GM21447 (cell line): ENCODE measurements around the gene CCDC12.
"Not testable (repeated sequence)": the region's sequence is repeated elsewhere in the genome, so short reads cannot be mapped to it uniquely, and the experiment has no call there.

Experiments used
- ATAC-seq: cut with Tn5 transposase; IDR thresholded peaks from one replicate; pipeline ENCODE4 v1.9.1; 2021; ENCODE audit not compliant: unreplicated experiment

Gene CCDC12

DNA sequence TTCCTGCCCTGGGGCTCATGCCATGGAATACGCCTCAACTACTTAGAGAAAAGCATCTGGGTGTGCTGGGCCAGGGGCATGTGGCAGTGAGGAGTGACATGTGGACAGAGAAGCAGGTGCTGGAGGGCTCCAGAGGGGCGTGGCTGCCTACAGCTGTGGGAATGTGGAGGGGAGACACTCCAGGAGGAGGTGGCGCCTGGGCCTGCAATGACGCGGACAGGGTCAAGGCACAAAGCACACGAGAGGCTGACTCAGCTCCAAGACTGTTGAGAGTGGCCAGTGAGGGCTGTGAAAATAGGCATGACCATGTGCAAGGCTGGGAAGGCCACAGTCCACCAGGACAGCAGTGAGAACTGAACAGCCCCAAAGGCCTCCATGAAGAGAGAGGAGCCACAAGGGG, 50.5 kb downstream of the CCDC12 start:
- no peak for ATAC-seq

- no peak for ATAC-seq
Observed at GRCh38 chr3:46925585-46925934, 51.0 kb downstream of the CCDC12 start.

DNA sequence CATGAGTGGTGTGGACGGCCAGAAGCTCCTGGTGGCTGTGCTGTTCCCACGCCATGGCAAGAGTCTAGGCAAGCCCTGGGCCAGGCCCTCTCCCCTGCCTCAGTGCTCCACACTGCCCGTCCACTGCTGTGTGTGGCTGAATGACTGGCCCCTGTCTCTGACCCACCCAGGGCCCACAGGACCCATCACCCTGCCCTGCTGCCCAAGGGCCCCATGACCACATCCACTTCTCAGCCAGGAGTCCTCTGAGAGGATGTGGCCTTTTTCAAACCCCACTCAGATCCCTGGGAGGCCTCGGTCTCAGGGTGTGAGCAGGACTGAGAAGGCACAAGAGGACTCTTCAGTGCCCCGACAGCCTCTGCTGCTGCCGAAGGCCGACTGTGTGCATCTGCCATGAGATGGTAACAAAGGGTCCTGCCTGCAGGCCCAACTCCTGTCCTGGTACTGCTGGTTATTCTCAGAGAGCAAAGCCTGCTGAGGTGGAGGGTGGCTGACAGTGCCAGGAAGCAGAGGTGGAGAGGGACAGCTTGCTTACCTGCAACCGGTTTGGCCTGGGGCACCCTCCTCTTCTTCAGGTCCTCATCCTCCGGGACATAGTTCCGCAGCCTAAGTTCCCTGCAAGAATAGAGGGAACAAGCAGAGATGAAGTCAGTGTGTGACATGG, 51.5 kb downstream of the CCDC12 start:
- ATAC-seq, result no peak

DNA sequence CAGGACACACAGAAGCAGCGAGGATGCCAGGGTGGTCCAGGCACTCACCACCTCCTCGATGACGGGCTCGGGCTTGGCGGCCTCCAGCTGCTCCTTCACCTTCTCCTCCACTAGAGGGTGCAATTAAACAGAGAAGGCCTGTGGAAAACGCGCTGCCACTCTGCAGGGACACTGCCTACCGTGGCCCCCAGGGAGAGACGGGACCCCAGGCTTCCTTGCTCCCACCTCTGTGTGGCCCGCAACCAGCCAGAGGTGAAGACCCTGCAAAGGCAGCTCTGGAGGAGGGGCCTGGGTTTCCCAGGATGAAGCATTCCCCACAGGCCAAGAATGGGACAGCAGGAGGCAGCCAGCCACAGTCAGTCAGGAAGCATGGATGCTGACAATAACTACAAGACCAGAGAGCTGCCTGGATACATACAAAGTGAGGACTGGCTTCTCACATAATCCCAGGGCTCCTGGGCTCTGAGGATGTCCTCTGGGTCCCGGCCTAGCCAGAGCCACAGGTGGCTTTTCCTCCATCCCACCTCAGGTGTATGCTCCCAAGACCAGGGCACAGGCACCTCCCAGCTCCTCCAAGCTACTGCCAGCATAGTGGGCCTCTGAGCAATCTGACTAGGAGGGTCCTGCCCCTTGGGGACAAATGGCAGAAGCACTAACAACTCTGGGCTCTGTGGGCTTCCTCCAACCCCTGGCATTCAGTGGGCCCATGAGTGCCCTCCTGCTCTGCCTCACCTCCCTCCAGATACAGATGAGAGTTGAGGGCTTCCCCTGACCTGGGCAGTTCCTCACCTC, 52.8 kb downstream of the CCDC12 start:
- no peak for ATAC-seq

- ATAC-seq, result no peak
Observed at GRCh38 chr3:46922871-46923558, 53.5 kb downstream of the CCDC12 start.

- ATAC-seq, result no peak
Observed at GRCh38 chr3:46922426-46922825, 54.1 kb downstream of the CCDC12 start.

DNA sequence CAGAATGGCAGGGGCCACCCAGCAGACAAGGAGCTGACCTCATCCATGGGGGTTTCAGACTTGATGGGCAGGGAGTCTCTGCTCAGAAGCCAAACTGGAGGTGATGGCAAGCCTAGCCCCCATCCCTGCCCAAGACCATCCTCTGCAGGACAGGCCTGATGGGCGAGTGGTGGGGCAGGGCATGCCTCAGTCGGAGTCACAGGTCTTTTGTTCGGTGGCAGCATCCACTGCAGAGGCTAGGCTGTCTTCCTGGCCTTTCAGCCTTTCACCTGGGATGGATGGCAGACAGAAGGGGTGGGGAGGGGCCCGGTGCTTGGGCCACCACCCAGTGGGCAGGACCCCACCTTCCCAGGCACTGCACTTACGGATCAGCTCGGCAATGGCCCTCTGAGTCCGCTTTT, 54.7 kb downstream of the CCDC12 start:
- no peak for ATAC-seq

DNA sequence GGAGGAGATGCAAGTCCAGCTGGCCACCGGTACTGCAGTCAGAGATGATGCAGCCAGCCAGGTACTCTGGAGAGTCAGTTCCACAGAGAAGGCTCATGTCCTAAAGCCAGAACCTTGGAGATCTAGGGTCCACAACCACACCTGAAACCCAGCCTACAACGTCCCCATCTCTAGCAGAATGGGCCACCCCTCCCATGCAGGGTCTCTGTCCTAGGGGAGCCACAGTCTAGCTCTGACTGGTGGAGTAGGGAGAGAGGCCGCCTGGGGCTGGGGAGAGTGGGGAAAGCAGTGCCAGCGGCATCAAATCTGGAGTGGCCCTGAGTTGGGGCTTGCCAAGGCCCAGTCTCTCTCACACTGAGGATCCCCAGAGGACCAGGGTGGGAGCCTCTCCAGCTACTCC, 55.5 kb downstream of the CCDC12 start:
- ATAC-seq, result no peak

- no peak for ATAC-seq
Observed at GRCh38 chr3:46918634-46919033, 57.9 kb downstream of the CCDC12 start.

DNA sequence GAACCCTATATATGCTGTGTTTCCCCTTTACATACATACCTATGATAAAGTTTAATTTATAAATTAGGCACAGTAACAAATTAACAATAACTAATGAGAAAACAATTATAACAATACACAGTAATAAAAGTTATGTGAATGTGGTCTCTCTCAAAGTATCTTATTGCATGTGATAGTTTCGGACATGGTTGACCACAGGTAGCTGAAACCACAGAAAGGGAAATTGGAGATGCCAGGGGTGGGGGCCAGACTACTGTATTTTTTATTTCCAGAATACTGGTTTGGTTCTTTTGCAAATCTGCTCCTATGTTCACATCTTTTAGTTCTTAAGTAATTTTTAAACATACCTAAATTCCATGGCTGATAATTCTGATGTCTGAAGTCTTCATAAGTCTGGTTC, 58.3 kb downstream of the CCDC12 start:
- ATAC-seq, result no peak

DNA sequence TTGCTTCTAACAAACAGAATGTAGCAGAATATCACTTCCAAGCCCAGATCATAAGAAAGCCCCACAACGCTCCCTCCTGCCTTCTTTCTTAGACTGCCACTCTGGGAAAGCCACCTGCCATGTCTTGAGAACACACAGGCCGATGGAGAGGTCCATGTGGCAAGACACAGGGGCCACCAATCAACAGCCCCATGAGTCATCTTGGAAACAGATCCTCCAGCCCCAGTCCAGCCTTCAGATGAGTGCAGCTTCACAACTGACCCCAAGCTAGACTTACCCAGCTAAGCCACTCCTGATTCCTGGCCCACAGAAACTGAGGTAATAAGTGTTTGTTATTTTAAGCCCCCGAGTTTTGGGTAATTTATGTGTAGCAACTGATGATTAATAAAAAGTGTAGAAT, 59.3 kb downstream of the CCDC12 start:
- ATAC-seq, result no peak

DNA sequence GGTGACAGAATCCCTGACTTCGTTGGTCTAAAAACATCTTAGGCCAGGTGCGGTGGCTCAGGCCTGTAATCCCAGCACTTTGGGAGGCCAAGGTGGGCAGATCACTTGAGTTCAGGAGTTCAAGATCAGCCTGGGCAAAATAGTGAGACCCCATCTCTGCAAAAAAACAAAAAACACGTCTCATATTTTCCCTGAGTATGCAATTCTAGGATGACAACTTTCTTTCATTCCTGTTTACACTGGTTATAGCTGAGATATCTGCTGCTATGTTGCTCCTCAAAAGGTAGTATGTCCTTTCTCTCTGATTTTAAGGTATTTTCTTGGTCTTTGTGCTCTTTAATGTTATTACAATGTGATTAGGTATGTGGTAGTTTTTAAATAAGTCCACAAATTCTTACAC, 59.7 kb downstream of the CCDC12 start:
- no peak for ATAC-seq

GRCh38 chr3:46916278-46916677, 60.3 kb downstream of the CCDC12 start:
- ATAC-seq, result no peak

GRCh38 chr3:46915297-46915822, 61.2 kb downstream of the CCDC12 start:
- ATAC-seq, result no peak

DNA sequence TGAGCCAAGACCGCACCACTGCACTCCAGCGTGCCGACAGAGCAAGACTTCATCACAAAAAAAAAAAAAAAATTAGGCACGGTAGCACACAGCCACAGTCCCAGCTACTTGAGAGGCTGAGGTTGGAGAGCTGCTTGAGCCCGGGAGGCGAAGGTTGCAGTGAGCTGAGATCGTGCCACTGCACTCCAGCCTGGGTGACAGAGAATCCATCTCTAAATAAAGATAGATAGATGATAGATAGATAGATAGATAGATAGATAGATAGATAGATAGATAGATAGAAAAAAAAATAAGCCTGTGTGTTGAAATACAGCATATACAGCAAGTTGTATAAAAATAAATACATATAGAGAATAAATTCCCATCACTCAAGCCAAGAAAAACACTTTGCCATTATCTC, 61.7 kb downstream of the CCDC12 start:
- no peak for ATAC-seq

DNA sequence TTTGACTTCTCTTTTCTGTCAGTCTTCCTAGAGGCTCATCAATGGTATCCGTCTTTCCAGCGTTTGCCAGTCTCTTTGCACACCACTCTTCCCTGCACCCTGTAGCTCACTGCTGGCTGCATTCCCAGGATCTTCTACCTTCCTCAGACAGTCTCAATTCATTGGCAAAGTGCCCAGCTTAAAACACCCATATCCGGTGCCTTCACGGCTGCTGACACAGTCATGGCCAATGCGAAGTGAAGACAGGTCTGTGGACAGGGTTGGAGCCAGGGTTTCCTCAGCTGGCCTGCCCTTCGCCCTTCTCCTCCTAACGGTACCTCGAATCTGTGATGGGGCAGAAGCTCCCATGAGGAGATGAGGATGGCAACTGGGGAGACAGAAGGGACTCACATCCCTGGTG, 62.9 kb downstream of the CCDC12 start:
- ATAC-seq, result no peak

DNA sequence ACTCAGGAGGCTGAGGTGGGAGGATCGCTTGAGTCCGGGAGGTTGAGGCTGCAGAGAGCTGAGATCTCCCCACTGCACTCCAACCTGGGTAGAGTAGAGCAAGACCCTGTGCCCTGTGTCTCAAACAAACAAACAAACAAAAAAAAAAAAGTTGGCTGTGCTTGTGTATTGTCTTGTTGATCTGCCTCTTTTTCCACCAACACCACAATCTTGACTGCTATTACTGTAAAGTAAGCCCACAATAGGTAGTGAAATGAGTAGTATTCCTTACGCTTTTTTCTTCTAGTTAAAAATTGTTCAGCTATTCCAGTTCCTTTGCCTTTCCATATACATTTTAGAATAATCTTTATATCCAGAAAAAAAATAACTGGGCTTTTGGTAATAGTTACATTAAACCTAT, 63.6 kb downstream of the CCDC12 start:
- ATAC-seq, result no peak

- not testable (repeated sequence) for ATAC-seq
Observed at GRCh38 chr3:46910914-46911313, 65.6 kb downstream of the CCDC12 start.

- no peak for ATAC-seq
Observed at GRCh38 chr3:46910166-46910760, 66.3 kb downstream of the CCDC12 start.

DNA sequence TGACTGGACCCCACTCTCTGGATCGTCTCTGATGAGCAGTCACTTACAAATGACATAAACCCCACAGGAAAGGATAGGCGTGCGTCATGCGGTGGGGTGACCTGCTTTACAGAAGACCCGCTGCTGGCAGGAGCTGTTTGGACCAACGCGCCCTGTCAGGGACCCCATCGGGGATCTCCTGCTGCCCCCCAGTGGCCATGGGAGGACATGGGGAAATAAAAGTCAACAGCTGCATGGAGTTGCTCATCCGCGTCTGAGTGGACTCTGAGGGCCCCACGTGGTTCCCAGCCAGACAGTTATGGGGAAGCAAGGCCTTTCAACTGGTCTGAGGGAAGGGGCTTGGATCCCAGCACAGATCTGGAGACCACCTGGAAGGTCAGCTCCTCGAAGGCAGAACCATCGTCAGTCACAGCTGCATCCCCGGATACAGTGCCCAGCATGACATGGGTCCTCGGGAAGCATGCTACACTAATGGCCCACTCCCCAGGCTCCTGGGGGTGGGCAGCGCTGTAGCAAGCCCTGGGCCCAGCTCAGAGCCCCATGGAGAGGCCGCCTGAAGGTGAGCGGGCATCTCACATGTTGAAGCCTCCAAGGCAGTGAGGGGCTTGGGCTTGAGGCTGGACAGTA, 66.9 kb downstream of the CCDC12 start:
- no peak for ATAC-seq

GRCh38 chr3:46908986-46909534, 67.5 kb downstream of the CCDC12 start:
- ATAC-seq, result no peak
